ENCODE results near the gene APC.
A peak's percentile ranks its signal among the peaks of the same experiment; 100 is the strongest.
"Not testable (repeated sequence)": the region's sequence is repeated elsewhere in the genome, so short reads cannot be mapped to it uniquely, and the experiment has no call there.

APC gene

DNA sequence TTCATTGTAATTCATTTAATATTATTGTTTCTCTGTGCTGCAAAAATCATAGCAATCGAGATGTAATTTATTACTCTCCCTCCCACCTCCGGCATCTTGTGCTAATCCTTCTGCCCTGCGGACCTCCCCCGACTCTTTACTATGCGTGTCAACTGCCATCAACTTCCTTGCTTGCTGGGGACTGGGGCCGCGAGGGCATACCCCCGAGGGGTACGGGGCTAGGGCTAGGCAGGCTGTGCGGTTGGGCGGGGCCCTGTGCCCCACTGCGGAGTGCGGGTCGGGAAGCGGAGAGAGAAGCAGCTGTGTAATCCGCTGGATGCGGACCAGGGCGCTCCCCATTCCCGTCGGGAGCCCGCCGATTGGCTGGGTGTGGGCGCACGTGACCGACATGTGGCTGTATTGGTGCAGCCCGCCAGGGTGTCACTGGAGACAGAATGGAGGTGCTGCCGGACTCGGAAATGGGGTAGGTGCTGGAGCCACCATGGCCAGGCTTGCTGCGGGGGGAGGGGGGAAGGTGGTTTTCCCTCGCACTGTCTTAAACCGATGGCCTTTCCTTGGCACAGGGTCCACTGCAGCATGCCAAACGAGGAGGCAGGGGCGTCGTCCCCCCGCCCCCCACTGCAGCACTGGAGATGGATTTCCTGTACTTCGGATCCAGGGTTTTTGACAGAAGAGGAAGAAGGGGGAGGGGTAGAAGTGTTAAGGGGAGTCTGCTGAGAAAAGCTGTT lies at the start of gene APC:
Gene APC (plus strand): TSS at position 423 of the 728 bp plus-strand sequence. CDS start 17,006 bp downstream, outside the sequence.
- peak; percentile 88 for DNase-seq

DNA sequence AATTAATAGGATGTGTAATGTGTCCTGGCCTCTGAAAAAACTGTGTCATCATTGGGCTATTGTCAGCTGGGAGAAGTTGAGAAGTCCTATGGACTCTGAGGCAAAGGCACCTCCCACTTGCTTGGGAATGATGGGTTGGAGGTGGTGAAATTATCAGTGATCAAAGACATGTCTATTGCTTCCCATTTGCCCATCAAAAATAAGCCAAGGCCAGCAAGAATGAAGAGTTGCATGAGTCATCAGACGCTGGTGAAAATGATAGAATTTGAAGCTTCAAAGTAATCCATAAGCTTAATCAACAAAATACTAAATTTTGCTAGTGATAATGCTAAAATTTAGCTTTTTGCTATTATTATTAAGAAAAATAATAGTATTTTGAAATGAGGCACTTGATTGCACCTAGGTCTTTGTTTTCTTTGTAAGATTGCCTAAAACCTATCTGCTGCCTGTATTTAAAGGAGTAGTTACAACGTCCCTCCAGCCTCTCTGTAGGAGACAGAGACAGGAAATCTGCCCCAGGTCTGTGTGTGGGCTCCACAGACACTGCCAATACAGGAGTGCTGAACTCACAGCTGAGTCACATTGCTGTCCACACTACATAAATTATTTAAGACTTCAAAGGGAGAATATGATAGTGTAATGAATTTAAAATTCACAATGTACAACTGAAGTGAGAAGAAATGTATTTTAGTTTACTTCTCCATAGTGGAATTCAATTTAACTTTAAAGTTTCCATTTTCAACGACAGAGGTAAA lies 48.4 kb upstream of the APC start:
- no peak for DNase-seq

DNA sequence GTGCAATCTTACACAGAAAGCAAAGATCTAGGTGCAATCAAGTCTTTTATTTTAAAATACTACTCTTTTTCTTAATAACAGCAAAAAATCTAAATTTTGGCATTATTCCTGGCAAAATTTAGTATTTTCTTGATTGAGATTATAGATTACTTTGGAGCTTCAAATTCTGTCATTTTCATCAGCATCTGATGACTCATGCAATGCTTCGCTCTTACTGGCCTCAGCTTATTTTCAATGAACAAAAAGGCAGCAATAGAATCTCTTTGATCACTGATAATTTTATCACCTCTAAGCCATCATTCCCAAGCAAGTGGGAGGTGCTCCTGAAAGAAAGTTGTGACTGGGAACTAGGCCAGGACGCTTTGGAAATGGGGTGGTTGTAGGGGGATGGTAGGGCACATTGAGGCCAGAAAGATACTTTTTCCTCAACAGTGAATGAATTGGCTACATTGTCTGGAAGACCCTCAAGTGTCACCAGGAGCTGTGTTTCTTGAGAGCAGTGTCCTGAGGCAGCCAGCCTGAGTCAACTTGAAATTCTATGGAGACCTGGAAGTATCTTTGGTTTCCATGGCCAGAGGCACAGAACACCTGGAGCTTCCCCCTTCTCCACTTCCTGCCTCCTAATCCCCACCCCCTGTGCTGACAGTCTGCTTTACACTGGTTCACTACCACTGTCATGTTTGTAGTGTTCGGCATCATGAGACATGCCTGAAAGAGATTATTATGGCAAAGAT lies 46.9 kb upstream of the APC start:
- DNase-seq, result no peak

DNA sequence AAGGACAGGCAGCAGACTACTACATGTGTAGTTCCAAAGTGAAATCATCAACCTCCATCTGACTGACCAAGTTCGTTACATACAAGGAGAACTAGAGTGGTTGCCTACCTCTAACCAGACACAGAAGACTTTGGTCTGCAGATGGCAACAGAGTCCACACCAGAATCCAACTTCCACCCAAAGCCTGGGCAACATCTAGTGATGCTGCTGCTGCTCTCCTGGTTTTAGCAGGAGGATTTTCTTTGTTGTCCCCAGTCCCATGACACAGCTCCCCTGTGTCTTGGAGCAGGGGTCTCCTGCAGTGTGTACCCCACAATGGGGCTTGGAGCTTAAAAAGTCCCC lies 46.4 kb upstream of the APC start:
- no peak for DNase-seq

DNA sequence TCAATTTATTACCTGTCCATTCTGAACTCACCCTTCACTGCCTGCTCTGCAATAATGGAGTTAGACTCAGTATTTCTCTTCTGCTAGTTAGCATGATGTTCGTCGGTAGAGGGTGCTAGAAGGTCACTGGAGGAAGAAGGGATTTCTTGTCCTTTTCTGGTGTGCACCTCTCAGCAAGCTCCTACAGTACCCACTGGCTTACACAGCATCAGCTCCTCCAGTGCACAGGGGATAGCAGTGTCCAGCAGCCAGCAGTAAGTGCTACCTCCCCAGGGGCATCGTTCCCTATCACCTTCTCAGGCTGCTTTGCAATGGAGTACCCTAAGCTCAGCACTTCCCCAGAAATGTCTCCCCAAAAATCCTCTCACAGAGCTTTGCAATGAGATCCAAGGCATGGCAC lies 45.9 kb upstream of the APC start:
- DNase-seq, result peak; percentile 7

DNA sequence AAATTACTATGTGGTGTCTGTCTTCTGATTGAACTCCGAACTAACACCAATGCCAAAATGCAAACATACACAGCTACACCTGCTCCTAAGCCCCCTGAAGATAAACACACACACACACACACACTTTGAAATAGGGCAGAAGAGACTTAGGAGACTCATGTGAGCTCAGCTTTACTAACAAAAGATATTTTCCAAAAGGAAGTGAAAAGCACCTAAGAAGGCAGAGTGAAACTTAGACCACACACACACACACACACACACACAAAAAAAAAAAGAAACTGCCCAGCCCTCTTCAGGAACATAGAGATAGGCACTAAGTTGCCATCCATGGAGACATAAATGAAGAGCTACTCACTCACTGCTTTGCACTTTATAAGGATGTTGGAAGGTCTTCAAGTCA lies 45.2 kb upstream of the APC start:
- DNase-seq, result no peak

DNA sequence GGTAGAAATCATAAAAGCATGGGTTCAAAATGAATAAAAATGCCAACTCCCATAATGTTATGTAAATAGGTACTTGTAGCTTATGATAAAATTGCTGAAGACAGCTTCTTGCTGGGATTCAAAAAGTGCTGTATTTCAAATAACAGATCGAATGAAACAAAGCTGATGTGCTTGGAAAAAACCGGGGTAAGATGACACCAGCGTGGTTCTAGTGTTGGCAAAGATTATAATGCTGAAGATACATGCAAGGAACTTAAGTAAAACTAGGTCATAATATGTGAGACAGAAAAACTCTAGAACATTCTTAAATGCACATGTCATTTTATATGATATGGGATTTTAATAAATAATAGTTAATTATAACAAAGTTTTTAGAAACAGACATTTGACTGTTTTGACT lies 44.4 kb upstream of the APC start:
- DNase-seq, result no peak

DNA sequence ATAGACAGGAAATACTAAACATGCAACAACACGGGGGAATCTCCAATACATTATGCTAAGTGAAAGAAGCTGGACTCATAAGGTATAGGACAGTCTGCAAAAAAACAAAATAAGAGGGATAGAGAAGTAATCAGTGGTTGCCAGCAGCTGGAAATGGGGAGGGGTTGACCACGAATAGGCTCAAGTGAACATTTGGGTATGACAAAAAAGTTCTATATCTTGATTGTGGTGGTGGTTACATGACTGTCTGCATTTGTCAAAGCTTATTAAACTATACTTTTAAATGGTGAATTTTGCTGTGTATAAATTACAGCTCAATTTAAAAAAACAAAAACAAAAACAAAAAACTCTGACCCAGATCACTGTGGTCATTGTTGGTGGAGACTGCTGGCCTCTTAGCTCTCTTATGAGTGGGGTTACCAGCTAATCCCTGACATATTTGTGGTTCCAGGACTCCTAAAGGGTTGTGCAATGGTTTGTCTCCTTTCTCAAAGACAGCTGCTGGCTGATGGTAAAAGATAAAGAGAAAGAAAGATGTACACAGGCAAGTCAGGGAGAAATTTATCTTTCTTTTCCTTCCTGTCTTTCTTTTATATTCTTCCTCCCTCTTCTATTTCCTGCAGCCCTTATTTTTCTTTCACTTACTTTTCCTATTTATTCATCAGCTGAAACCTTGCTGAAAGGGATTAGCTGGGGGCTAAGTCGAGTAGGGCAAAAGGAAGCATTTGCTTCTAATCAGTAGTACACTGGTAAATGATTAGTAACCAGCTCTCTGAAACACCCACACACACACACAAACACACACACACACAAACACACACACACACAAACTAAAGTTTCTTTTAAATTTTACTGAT lies 42.6 kb upstream of the APC start:
- DNase-seq, result no peak

DNA sequence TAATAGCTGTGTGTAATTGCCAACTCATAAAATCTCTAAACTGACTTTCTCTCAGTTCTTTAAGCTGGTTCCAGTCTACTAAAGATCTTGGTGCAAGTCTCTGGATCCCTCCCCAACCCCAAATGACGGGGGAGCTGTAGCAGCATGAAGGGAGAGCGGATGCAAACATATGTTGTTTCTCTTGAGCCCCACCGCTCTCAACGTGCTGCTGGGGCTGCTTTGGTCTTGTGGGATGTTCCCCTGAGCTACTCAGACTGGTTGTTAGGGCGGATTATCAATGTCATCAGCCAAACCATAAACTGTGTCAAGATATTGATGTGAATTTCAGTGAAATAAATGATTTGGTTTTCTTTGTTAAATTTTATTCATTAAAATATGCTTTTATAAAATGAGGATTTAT lies 40.9 kb upstream of the APC start:
- DNase-seq, result no peak

DNA sequence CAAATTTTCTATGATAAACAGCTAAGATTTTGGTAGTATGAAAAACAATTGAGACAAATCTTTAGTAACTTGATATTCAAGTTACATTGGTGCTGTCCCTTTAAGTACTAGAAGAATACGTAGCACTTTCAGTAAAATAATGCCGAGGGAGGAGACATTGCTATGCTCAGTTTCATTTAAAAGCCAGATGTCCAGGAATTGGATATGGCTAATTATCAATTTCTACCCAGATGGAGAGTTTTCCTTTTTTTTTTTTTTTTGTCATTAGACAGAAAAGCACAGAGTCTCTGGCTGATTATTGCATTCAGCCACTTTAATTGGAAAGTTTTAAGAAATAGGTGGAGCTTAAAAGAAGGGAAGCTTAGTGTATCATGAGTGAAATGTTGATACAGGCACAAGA lies 40.4 kb upstream of the APC start:
- DNase-seq, result no peak

DNA sequence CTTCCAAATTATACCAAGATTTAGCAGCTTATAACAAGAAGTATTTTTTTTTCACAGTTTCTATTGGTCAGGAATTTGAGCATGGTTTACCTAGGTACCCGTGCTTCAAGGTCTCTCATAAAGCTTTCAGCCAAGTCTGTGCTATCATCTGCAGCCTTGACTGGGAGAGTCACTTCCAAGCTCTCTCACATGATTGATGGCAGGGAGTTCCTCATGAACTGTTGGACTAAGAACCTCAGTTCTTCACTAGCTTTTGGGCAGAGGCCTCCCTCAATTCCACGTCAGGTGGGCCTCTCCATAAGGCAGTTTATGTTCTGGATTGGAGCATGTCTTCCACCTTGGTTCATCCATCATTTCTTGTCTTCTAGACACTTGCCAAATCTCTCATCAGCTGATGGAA lies 39.9 kb upstream of the APC start:
- DNase-seq, result no peak

DNA sequence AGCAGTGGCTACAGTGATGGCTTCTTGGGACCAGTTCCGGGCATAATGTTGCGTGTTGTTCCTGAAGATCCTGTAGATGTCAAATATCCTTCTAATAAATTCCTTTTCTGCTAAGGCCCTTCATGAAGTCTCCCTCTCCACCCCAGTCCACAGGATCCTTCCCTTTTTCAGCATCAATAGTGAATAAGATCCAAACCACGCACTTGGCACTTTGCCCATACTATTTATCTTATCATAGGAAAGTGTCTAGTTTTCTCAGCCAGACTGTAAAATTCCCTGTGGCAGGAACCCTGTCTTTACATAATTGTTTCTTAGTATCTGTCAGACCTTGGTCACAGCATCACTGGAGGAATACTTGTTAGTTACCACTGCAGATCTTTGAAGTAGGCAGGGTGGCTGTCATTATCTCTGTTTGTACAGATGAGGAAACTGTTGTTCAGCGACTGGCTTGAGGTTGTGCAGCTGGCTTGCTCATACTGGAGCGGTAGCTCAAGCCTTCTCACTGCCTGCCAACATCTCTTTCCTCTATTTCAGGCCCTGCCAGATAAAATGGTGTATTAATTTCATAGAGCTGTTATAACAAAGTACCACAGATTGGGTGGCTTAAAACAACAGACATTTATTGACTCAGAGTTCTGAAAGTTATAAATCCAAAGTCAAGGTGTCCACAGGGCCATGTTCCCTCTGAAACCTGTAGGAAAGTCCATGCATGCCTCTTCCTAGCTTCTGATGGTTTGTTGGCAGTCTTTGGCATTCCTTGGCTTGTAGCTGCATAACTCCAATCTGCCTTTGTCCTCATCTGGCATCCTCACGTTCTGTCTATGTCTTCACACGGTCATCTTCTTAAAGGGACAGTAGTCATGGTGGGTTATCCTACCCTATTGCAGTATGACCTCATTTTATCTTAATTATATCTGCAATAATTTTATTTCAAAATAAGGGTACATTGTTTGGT lies 33.5 kb upstream of the APC start:
- no peak for DNase-seq

DNA sequence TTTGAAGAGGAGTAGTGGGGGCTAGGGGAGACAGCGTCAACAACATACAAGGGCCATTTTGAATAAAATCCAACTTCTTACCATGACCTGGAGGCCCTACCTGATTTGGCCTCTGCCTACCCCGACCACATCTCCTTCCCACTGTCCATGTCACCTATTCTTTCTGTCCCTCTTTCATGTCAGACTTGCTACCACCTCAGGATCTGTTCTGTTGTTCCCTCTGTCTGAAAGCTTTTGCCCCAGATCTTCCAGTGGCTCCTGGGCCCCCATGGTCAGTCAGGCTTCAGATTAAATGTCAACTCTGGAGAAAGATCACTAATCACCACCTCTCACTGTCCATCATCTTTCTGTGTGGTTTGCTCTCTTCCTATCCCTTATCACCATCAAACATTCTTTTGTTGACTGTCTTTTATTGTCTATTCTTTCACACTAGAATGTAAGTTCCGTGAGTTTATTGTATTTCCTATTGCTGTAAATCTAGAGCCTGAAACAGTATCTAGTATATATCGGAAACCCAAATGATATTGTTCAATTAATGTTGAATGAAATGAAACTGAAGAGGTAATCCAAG lies 31.2 kb upstream of the APC start:
- DNase-seq, result no peak

DNA sequence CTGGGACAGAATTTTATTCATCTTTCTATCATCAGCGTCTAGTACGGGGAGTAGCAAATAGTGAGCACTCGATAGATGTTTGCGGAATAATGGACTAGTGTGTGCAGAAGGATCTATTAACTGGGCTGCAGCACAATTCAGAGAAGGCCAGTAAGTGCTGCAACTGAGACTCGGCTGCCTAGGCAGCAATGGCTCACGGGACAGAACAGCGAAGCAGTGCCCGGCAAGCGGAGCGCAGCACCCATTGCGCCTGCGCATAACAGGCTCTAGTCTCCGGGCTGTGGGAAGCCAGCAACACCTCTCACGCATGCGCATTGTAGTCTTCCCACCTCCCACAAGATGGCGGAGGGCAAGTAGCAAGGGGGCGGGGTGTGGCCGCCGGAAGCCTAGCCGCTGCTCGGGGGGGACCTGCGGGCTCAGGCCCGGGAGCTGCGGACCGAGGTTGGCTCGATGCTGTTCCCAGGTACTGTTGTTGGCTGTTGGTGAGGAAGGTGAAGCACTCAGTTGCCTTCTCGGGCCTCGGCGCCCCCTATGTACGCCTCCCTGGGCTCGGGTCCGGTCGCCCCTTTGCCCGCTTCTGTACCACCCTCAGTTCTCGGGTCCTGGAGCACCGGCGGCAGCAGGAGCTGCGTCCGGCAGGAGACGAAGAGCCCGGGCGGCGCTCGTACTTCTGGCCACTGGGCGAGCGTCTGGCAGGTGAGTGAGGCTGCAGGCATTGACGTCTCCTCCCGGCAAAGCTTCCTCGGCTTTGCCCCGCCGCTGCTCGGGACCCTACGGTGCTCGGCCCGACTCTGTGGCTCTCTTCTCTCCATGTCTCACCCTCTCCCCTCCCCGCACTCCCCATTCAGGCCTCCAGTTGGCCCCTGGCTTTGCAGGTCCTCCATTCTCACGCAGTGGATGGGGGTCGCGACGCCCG lies 30.2 kb upstream of the APC start:
- peak; percentile 97 for DNase-seq

DNA sequence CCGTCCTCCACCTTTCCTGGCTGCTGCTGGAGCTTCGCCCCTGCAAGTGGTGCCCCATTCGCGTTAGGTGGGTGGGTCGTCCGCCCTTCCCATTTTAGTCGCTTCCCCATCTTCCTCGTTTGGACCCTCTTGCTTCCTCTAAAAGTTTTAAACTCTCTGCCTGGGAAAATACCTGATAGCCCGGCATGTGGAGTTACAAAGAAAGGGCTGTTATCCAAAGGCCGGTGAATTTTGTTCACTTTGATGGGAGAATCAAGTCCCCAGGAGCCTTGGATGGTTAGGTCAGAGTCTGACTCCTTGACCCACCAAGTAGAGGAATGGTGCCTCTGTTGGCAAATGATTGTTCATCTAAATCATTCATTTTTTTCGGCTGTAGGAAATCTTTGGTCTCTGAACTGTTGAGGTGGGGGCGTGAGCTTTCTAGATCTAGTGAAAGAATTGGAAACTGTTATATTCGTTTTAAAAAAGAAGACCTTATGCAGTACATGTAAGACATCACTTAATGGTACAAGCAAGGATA lies 29.5 kb upstream of the APC start:
- no peak for DNase-seq

DNA sequence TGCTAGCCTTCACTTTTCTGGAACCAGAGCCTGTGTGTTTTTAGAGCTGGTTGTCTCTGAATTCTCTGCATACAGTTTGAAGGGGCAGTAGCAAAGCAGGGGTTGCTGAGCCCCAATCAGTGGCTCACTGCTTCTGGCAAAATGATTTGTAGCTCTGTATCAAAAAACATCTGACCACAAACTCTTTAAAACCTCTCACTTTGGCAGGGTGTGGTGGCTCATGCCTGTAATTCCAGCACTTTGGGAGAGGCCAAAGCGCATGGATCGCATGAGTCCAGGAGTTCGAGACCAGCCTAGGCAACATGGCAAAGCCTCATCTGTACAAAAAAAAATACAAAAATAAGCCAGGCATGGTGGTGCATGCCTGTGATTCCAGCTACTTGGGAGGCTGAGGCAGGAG lies 28.3 kb upstream of the APC start:
- no peak for DNase-seq

DNA sequence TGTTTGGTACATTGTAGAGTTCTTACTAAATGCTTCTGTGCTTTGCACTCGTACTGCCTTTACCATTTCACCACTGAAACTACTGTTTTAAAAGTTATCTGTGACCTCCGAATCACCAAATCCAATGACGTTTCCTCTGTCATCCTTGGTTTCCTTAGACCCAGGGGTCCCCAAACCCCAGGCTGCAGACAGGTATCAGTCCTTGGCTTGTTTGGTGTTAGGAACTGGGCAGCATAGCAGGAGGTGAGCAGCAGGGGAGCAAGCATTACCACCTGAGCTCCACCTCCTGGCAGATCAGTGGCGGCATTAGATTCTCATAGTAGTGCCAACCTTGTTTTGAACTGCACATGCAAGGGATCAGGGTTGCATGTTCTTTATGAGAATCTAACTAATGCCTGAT lies 26.8 kb upstream of the APC start:
- no peak for DNase-seq

DNA sequence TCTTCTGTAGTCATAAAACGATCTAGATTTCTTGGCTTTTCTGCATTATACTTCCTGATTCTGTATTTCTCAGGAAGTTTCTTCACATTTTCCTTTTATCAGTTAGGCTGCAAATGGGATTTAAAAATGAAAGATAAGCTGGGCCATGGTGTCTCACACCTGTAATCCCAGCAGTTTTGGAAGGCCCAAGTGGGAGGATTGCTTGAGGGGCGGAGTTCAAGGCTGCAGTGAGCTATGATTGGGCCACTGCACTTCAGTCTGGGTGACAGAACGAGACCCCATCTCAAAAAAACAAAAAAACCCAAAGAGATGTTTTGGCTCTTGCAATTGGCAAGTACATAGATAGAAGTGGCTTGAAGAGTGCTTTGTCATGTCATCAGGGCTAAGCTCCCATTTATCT lies 26.2 kb upstream of the APC start:
- no peak for DNase-seq

DNA sequence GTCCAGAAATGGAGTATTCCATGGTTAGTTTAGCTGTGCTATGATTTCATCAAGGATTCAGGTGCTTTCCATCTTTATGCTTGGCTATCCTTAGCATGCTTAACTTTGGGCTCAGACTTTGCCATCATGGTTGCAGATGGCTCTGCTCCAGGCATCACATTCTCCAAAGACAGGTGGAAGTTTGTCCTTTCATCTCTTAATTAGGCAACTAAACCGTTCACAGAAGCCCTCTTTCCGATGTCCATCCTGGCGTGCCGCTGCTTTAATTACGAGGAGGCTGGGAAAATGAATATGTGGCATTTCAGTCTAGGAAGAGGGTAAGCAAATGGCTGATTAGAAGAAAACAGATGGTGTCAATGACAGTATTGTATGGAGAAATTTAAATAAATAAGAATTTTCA lies 24.5 kb upstream of the APC start:
- DNase-seq, result no peak

DNA sequence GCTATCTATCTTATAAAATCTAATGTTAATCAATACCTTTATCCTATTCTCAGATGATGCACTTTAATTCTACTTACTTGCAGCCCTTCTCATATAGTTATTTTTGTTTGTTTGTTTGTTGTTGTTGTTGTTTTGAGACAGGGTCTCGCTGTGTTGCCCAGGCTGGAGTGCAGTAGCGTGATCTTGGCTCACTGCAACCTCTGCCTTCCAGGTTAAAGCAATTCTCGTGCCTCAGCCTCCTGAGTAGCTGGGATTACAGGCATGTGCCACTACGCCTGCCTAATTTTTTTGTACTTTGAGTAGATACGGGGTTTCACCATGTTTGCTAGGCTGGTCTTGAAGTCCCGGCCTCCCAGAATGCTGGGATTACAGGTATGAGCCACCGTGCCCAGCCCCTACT lies 20.8 kb upstream of the APC start:
- not testable (repeated sequence) for DNase-seq
